Activated CD4-positive, alpha-beta T cell treated with anti-CD3 and anti-CD28 coated beads, Interleukin-2, Interleukin-4, amounts not matched to agents 100 ng/mL and 50 ng/mL, durations not matched to agents 16 hours and 8 hours (primary cell): Measurements from ENCODE around the gene KCNK6.

Experiments
- DNase-seq: peaks from one replicate; pipeline ENCODE4 v3.0.0-alpha.2; 2020; ENCODE audit warnings: low spot score

The KCNK6 gene

GRCh38 chr19:38298821-38299680 lies 20.6 kb upstream of the KCNK6 start:
- DNase-seq = no peak

GRCh38 chr19:38303517-38304351 lies 15.9 kb upstream of the KCNK6 start, which contains the start of gene C19orf33:
Gene C19orf33 (plus strand): TSS chr19:38304251. CDS start chr19:38304262, 11 bp downstream.
- DNase-seq = no peak

- no peak for DNase-seq
Measured at GRCh38 chr19:38304352-38304865, 15.2 kb upstream of the KCNK6 start.

- no peak for DNase-seq
Measured at GRCh38 chr19:38304866-38305429, 14.7 kb upstream of the KCNK6 start.

GRCh38 chr19:38306236-38306635 lies 13.4 kb upstream of the KCNK6 start:
- no peak for DNase-seq

- DNase-seq = no peak
Measured at GRCh38 chr19:38307076-38307475, 12.6 kb upstream of the KCNK6 start.

GRCh38 chr19:38307597-38307996 lies 12.0 kb upstream of the KCNK6 start:
- no peak for DNase-seq

- no peak for DNase-seq
Measured at GRCh38 chr19:38308006-38308766, 11.5 kb upstream of the KCNK6 start.

GRCh38 chr19:38308926-38309614 lies 10.6 kb upstream of the KCNK6 start:
- DNase-seq = no peak

- no peak for DNase-seq
Measured at GRCh38 chr19:38309615-38310278, 9.9 kb upstream of the KCNK6 start.

- DNase-seq = no peak
Measured at GRCh38 chr19:38310279-38310670, 9.4 kb upstream of the KCNK6 start.

- DNase-seq = no peak
Measured at GRCh38 chr19:38310986-38311385, 8.7 kb upstream of the KCNK6 start.

- DNase-seq = peak; percentile 98
Measured at GRCh38 chr19:38315657-38316476, 3.8 kb upstream of the KCNK6 start, which contains the start of gene YIF1B. Gene YIF1B (minus strand): TSS chr19:38315947. CDS start chr19:38315917, 30 bp downstream.

- DNase-seq = peak; percentile 16
Measured at GRCh38 chr19:38316477-38317067, 3.1 kb upstream of the KCNK6 start.

- peak; percentile 53 for DNase-seq
Measured at GRCh38 chr19:38317104-38317612, 2.5 kb upstream of the KCNK6 start.

GRCh38 chr19:38318660-38319059 lies 985 bp upstream of the KCNK6 start:
- DNase-seq = no peak

- no peak for DNase-seq
Measured at GRCh38 chr19:38320969-38321339, 1.3 kb downstream of the KCNK6 start.

GRCh38 chr19:38321646-38322196 lies 2.1 kb downstream of the KCNK6 start:
- DNase-seq = no peak

GRCh38 chr19:38323291-38323690 lies 3.6 kb downstream of the KCNK6 start:
- DNase-seq = no peak
